HCT116 (cell line): ENCODE data around the gene PCAT7. TPM values are rescaled to one million over a fixed set of nuclear protein-coding genes. Genes with fewer than 3 reads are reported as not detected.

Experiments
- ATAC-seq: fragments of 200-7000 bp; cut with Tn5 transposase; 2 replicates; pipeline ENCODE4 v1.9.1; 2020; ENCODE audit warnings: mild to moderate bottlenecking, moderate library complexity
- BruUV-seq: library from RNA; stranded (reverse); fragments of 400-500 nt; replicated peaks from 2 replicates; lab custom pipeline; 2021; lab: Mats Ljungman, UMichigan
- CTCF ChIA-PET: fragments of 300-600 bp; sonication (Branson Sonifier 250); formaldehyde crosslinking; loops from one replicate; lab custom pipeline; 2021; ENCODE audit warnings: antibody characterized with exemption; lab: Charles Lee
- POLR2A ChIA-PET: fragments of 300-600, 350-600 bp; sonication (Branson Sonifier 250); formaldehyde crosslinking; loops from one replicate; lab custom pipeline; 2021; ENCODE audit warnings: antibody characterized with exemption; lab: Charles Lee
- RAD21 ChIA-PET, 2 experiments: fragments of 300-600 bp; sonication (Branson Sonifier 250); formaldehyde crosslinking; loops; one replicate each; lab custom pipeline; 2023; ENCODE audit warnings: low total read pairs in 2 of 2; ENCODE audit not compliant: uncharacterized antibody in 2 of 2, unreplicated experiment in 2 of 2, low non-redundant PET in 1 of 2; lab: Charles Lee
- DNase-seq: peaks from one replicate; pipeline ENCODE4 v3.0.0-alpha.2; 2010; ENCODE audit warnings: low read depth, low spot score
- H2AFZ ChIP-seq: fragments of 200-600 bp; shearing (Covaris generic), sonication (generic); 2 replicates; pipeline ENCODE4 v1.6.1; 2017; ENCODE audit warnings: low read depth, mixed run types, mixed read lengths, antibody characterized with exemption, low read length; ENCODE audit not compliant: poor library complexity, severe bottlenecking
- H3K27ac ChIP-seq: 2 replicates; pipeline ENCODE4 v1.5.1; 2012; ENCODE audit warnings: low read depth, low read length
- H3K27me3 ChIP-seq: fragments of 200-600 bp; sonication (generic); 2 replicates; pipeline ENCODE4 v1.6.1; 2016; ENCODE audit warnings: mixed run types, low read length, mixed read lengths; ENCODE audit not compliant: insufficient read depth
- H3K36me3 ChIP-seq, 2 experiments: fragments of 200-500 bp in 1 of 2; fragments of 200-600 bp in 1 of 2; sonication (Bioruptor generic) in 1 of 2; sonication (generic) in 1 of 2; 2 replicates each; pipeline versions ENCODE4 v1.5.1 to v1.6.1; 2014 to 2016; ENCODE audit warnings: low read length in 2 of 2, inconsistent platforms in 1 of 2, mixed read lengths in 1 of 2, mixed run types in 1 of 2; ENCODE audit not compliant: insufficient read depth in 2 of 2, control insufficient read depth in 1 of 2
- H3K4me1 ChIP-seq, 2 experiments: fragments of 200-600 bp in 1 of 2; sonication (generic) in 1 of 2; 2 replicates each; pipeline versions ENCODE4 v1.5.1 to v1.6.1; 2012 to 2017; ENCODE audit warnings: low read length in 2 of 2, inconsistent platforms in 1 of 2, mild to moderate bottlenecking in 1 of 2, mixed read lengths in 1 of 2, mixed run types in 1 of 2, moderate library complexity in 1 of 2; ENCODE audit not compliant: insufficient read depth in 2 of 2, control insufficient read depth in 1 of 2
- H3K4me2 ChIP-seq: fragments of 200-600 bp; sonication (generic); 2 replicates; pipeline ENCODE4 v1.6.1; 2017; ENCODE audit warnings: mixed run types, low read length, mixed read lengths
- H3K4me3 ChIP-seq, 2 experiments: fragments of 200-600 bp in 1 of 2; sonication (generic) in 1 of 2; replicated peaks in 1 of 2; 2 replicates each; pipeline ENCODE4 v1.5.1; 2011 to 2016; ENCODE audit warnings: low read length in 2 of 2, control low read depth in 1 of 2, low read depth in 1 of 2, mild to moderate bottlenecking in 1 of 2, mixed read lengths in 1 of 2, mixed run types in 1 of 2
- H3K79me2 ChIP-seq: fragments of 200-600 bp; sonication (generic); 2 replicates; pipeline ENCODE4 v1.6.1; 2017; ENCODE audit warnings: mild to moderate bottlenecking, mixed run types, low read length, moderate library complexity, mixed read lengths; ENCODE audit not compliant: insufficient read depth
- H3K9ac ChIP-seq: fragments of 200-600 bp; sonication (generic); 2 replicates; pipeline ENCODE4 v1.6.1; 2016; ENCODE audit warnings: low read length, mixed read lengths
- H3K9me2 ChIP-seq: fragments of 200-600 bp; sonication (generic), shearing (Covaris generic); 2 replicates; pipeline ENCODE4 v1.6.1; 2017; ENCODE audit warnings: mixed run types, mild to moderate bottlenecking, moderate library complexity; ENCODE audit not compliant: insufficient read depth
- H3K9me3 ChIP-seq, 2 experiments: fragments of 200-500 bp in 1 of 2; fragments of 200-600 bp in 1 of 2; sonication (Bioruptor generic) in 1 of 2; sonication (generic) in 1 of 2; 2 replicates each; pipeline ENCODE4 v1.6.1; 2014 to 2017; ENCODE audit warnings: low read length in 2 of 2, mixed read lengths in 2 of 2, inconsistent platforms in 1 of 2, low read depth in 1 of 2, mild to moderate bottlenecking in 1 of 2, mixed run types in 1 of 2, moderate library complexity in 1 of 2; ENCODE audit not compliant: control insufficient read depth in 1 of 2, insufficient read depth in 1 of 2
- H4K20me1 ChIP-seq: fragments of 200-600 bp; sonication (generic), shearing (Covaris generic); 2 replicates; pipeline ENCODE4 v1.6.1; 2017; ENCODE audit warnings: mixed run types, mild to moderate bottlenecking, moderate library complexity; ENCODE audit not compliant: insufficient read depth
- CBX3 ChIP-seq: IDR thresholded peaks from 2 replicates; pipeline ENCODE4 v1.6.1; 2012; ENCODE audit warnings: low read depth
- ELF1 ChIP-seq: IDR thresholded peaks from 2 replicates; pipeline ENCODE4 v1.6.1; 2012; ENCODE audit warnings: low read depth, borderline replicate concordance
- EZH2 ChIP-seq: fragments of 200-600 bp; sonication (generic); IDR thresholded peaks from 2 replicates; pipeline ENCODE4 v1.6.1; 2017; ENCODE audit warnings: antibody characterized with exemption, mixed run types
- FOSL1 ChIP-seq: IDR thresholded peaks from 2 replicates; pipeline ENCODE4 v1.6.1; 2012; ENCODE audit warnings: low read depth
- JUND ChIP-seq: IDR thresholded peaks from 2 replicates; pipeline ENCODE4 v1.6.1; 2012
- MAX ChIP-seq: IDR thresholded peaks from 2 replicates; pipeline ENCODE4 v1.6.1; 2012
- REST ChIP-seq: IDR thresholded peaks from 2 replicates; pipeline ENCODE4 v1.6.1; 2012; ENCODE audit warnings: low read depth
- ZFX ChIP-seq: fragments of 450-650 bp; IDR thresholded peaks from 2 replicates; pipeline ENCODE4 v1.6.1; 2017
- ZNF274 ChIP-seq: fragments of 200-500 bp; sonication (Bioruptor generic); IDR thresholded peaks from 2 replicates; pipeline ENCODE4 v1.6.1; 2014; ENCODE audit warnings: mild to moderate bottlenecking, low read depth, low read length, inconsistent platforms
- intact Hi-C: fragments of 100-400 bp; cut with micrococcal nuclease; formaldehyde crosslinking; loops from 2 replicates; pipeline ENCODE4 v1.10.0; 2022
- total RNA-seq: library from RNA; stranded (reverse); gene quantifications from one replicate; pipeline ENCODE4 v1.2.1, GENCODE V29; 2021; ENCODE audit not compliant: unreplicated experiment
- TF ChIP-seq, protein P1 (sequence below): IDR thresholded peaks from 2 replicates; pipeline ENCODE4 v1.6.1; 2012

Gene PCAT7
- total RNA-seq, 1 experiment from 2014 or later: 3.8 TPM

GRCh38 chr9:94606646-94607422 lies 52.0 kb downstream of the PCAT7 start:
- ATAC-seq (no peak), DNase-seq (no peak)
- Histone ChIP-seq H4K20me1 (no peaks in the 10 kb centered on the region), H3K9ac (no peak overlapping the region), H3K36me3 (no peaks in the 10 kb centered on the region), H3K27ac (no peak overlapping the region), H3K4me2 (no peak overlapping the region), H3K9me3 (no peaks in the 10 kb centered on the region), H3K79me2 (no peaks in the 10 kb centered on the region), H2AFZ (no peak overlapping the region), H3K27me3 (no peaks in the 10 kb centered on the region), H3K9me2 (no peaks in the 10 kb centered on the region), H3K4me1 (peaks cover 0 to 11% of the 10 kb centered on the region in 2 experiments; a peak in 2 of 4 replicates), H3K4me3 (no peak overlapping the region)
- TF ChIP-seq REST (no peak), CBX3 (no peak)
- RAD21 ChIA-PET: no interaction called here
- CTCF ChIA-PET: no interaction called here
- intact Hi-C loops: loop anchor here (10.0 kb wide), 2 partner anchors 592 to 922 kb away; no protein-coding TSS in a partner anchor
- POLR2A ChIA-PET: no interaction called here
- no TSS peak for BruUV-seq

DNA sequence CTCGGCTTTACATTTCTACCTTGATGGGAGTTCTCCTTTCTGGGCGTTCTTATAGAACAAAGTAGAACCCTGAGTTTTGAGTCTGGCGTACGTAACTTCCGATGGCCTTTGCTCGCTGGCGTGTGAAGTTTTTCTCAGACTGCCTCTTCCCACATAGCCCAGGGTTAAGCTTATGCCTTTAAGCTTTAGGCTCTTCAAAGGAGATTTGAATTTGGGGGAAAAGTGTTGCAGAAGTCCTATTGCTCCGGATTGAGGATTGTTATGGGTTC lies 52.5 kb downstream of the PCAT7 start:
- DNase-seq (no peak), ATAC-seq (no peak)
- no peaks in the 10 kb centered on the region for H3K9me3 ChIP-seq
- RAD21 ChIA-PET: no interaction called here
- intact Hi-C loops: loop anchor here (10.0 kb wide), 2 partner anchors 593 to 923 kb away; no protein-coding TSS in a partner anchor
- POLR2A ChIA-PET: no interaction called here
- H3K9me2 ChIP-seq: no peaks in the 10 kb centered on the region
- H3K4me1 ChIP-seq: peaks cover 0 to 11% of the 10 kb centered on the region in 2 experiments; a peak in 2 of 4 replicates
- H2AFZ ChIP-seq: no peak overlapping the region
- BruUV-seq: no TSS peak
- H3K79me2 ChIP-seq: no peaks in the 10 kb centered on the region
- H3K4me2 ChIP-seq: no peak overlapping the region
- CTCF ChIA-PET: no interaction called here
- H3K4me3 ChIP-seq: no peak overlapping the region
- TF ChIP-seq ELF1 (no peak), JUND (no peak), REST (no peak), MAX (no peak), FOSL1 (no peak), CBX3 (no peak), ZFX (no peak), ZNF274 (no peak), EZH2 (no peak)
- TF ChIP-seq, protein P1, sequence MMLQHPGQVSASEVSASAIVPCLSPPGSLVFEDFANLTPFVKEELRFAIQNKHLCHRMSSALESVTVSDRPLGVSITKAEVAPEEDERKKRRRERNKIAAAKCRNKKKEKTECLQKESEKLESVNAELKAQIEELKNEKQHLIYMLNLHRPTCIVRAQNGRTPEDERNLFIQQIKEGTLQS: no peak
- no peak overlapping the region for H3K9ac ChIP-seq
- H3K27ac ChIP-seq: no peak overlapping the region
- no peaks in the 10 kb centered on the region for H3K36me3 ChIP-seq
- H4K20me1 ChIP-seq: no peaks in the 10 kb centered on the region
- no peaks in the 10 kb centered on the region for H3K27me3 ChIP-seq
